Mucosa of rectum (tissue), 2 donors: Measurements from ENCODE around the gene INO80D.
A peak's percentile ranks its signal among the peaks of the same experiment; 100 is the strongest.
"Not testable (repeated sequence)": the region's sequence is repeated elsewhere in the genome, so short reads cannot be mapped to it uniquely, and the experiment has no call there.

ENCODE experiments used
- H3K27ac ChIP-seq, 2 donors: one replicate each; pipeline ENCODE4 v1.7.0; 2013; ENCODE audit warnings: inconsistent platforms in 2 of 2, low read depth in 2 of 2, low read length in 2 of 2
- H3K27me3 ChIP-seq, 2 donors: one replicate each; pipeline ENCODE4 v1.7.0; 2013; ENCODE audit warnings: low read length in 2 of 2; ENCODE audit not compliant: control insufficient read depth in 2 of 2, insufficient read depth in 2 of 2
- H3K36me3 ChIP-seq, 2 donors: one replicate each; pipeline ENCODE4 v1.7.0; 2013; ENCODE audit warnings: low read length in 2 of 2; ENCODE audit not compliant: control insufficient read depth in 2 of 2, insufficient read depth in 2 of 2
- H3K4me1 ChIP-seq, 2 donors: one replicate each; pipeline ENCODE4 v1.7.0; 2013; ENCODE audit warnings: low read length in 2 of 2, mild to moderate bottlenecking in 1 of 2; ENCODE audit not compliant: control insufficient read depth in 2 of 2, insufficient read depth in 2 of 2
- H3K4me3 ChIP-seq, 2 donors: one replicate each; pipeline ENCODE4 v1.7.0; 2013; ENCODE audit warnings: low read length in 2 of 2
- H3K9ac ChIP-seq, 2 donors: one replicate each; pipeline ENCODE4 v1.7.0; 2013; ENCODE audit warnings: low read length in 2 of 2, low read depth in 1 of 2, mild to moderate bottlenecking in 1 of 2
- H3K9me3 ChIP-seq, 2 donors: one replicate each; pipeline ENCODE4 v1.7.0; 2013; ENCODE audit warnings: low read length in 2 of 2; ENCODE audit not compliant: control insufficient read depth in 2 of 2
- donor health status: healthy.
- donor health status: Normal muscosa, but diverticular disease.

INO80D gene

GRCh38 chr2:206083602-206084438, 2.2 kb downstream of the INO80D start:
- Histone ChIP-seq H3K4me3 (peak overlapping the region; percentile 87 to 96), H3K9ac (peak overlapping the region; percentile 77 to 95), H3K27ac (peak overlapping the region; percentile 92 to 96), H3K27me3 (no peaks in the 10 kb centered on the region), H3K9me3 (no peaks in the 10 kb centered on the region), H3K36me3 (no peaks in the 10 kb centered on the region), H3K4me1 (peaks cover 13 to 14% of the 10 kb centered on the region in 2 donors)

GRCh38 chr2:206082298-206082843, 3.6 kb downstream of the INO80D start:
- Histone ChIP-seq H3K9me3 (no peaks in the 10 kb centered on the region), H3K4me3 (peak overlapping the region in 1 of 2 donors; percentile 14), H3K27ac (no peak overlapping the region), H3K27me3 (no peaks in the 10 kb centered on the region), H3K36me3 (no peaks in the 10 kb centered on the region), H3K9ac (no peak overlapping the region), H3K4me1 (peaks cover 13 to 14% of the 10 kb centered on the region in 2 donors)

DNA sequence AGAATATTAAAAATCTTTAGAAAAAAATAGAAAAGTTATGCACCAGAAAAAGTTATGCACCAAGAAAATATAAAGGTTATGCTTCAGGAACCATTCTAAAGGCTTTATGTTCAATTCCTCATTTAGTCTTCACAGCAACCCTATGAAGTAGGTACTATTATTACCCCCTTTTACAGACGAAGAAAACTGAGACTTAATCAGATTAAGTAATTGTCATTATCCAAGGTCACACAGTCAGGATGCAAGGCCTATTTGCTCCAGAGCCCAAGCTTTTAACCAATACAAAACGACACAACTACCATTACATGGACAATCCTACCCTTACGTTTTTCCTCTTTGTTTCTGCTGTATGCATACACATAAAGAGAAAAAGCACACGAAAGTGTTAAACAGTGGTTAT, 5.0 kb downstream of the INO80D start:
- no peaks in the 10 kb centered on the region for H3K27me3 ChIP-seq
- H3K27ac ChIP-seq, result no peak overlapping the region
- H3K9me3 ChIP-seq, result no peaks in the 10 kb centered on the region
- no peaks in the 10 kb centered on the region for H3K36me3 ChIP-seq
- H3K9ac ChIP-seq, result no peak overlapping the region
- peaks cover 9 to 11% of the 10 kb centered on the region in 2 donors for H3K4me1 ChIP-seq
- no peak overlapping the region for H3K4me3 ChIP-seq

- H3K9ac ChIP-seq, result no peak overlapping the region
- no peaks in the 10 kb centered on the region for H3K9me3 ChIP-seq
- H3K4me1 ChIP-seq, result peaks cover 9 to 11% of the 10 kb centered on the region in 2 donors
- no peaks in the 10 kb centered on the region for H3K36me3 ChIP-seq
- H3K27ac ChIP-seq, result no peak overlapping the region
- no peaks in the 10 kb centered on the region for H3K27me3 ChIP-seq
- H3K4me3 ChIP-seq, result no peak overlapping the region
Observed at GRCh38 chr2:206079699-206080465, 6.1 kb downstream of the INO80D start.

DNA sequence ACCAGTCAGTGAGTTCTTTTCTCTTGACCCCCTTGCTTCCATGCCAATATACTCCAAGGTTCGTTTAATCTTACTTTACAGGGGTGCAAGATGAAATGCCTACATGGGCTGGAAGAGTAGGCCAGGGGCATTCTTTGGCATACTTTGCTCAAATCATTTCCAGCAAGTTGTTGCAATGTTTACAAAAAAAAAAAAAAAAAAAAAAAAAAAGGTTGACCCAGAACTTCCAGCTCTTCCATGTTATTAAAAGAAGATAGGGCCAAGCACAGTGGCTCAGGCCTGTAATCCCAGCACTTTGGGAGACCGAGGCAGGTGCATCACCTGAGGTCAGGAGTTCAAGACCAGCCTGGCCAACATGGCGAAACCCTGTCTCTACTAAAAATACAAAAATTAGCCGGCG, 8.1 kb downstream of the INO80D start:
- not testable (repeated sequence) for H3K27me3 ChIP-seq, H3K36me3 ChIP-seq, H3K27ac ChIP-seq, H3K9me3 ChIP-seq, H3K9ac ChIP-seq, H3K4me3 ChIP-seq, H3K4me1 ChIP-seq

- Histone ChIP-seq H3K9ac (no peak overlapping the region), H3K27ac (no peak overlapping the region), H3K4me1 (peaks cover 0 to 6% of the 10 kb centered on the region in 2 donors), H3K36me3 (peaks cover 0 to 4% of the 10 kb centered on the region in 2 donors), H3K4me3 (no peak overlapping the region), H3K9me3 (no peaks in the 10 kb centered on the region), H3K27me3 (no peaks in the 10 kb centered on the region)
Observed at GRCh38 chr2:206075113-206075512, 10.9 kb downstream of the INO80D start.

GRCh38 chr2:206071807-206072206, 14.2 kb downstream of the INO80D start:
- H3K9ac ChIP-seq, result no peak overlapping the region
- H3K36me3 ChIP-seq, result peaks cover 0 to 4% of the 10 kb centered on the region in 2 donors
- H3K27ac ChIP-seq, result no peak overlapping the region
- H3K4me1 ChIP-seq, result no peaks in the 10 kb centered on the region
- H3K4me3 ChIP-seq, result no peak overlapping the region
- H3K9me3 ChIP-seq, result no peaks in the 10 kb centered on the region
- H3K27me3 ChIP-seq, result no peaks in the 10 kb centered on the region

GRCh38 chr2:206069417-206069816, 16.6 kb downstream of the INO80D start:
- Histone ChIP-seq H3K9ac (no peak overlapping the region), H3K27me3 (no peaks in the 10 kb centered on the region), H3K36me3 (peaks cover 0 to 4% of the 10 kb centered on the region in 2 donors), H3K27ac (no peak overlapping the region), H3K4me3 (no peak overlapping the region), H3K4me1 (no peaks in the 10 kb centered on the region), H3K9me3 (no peaks in the 10 kb centered on the region)

GRCh38 chr2:206068207-206068606, 17.8 kb downstream of the INO80D start:
- H3K4me3 ChIP-seq, result no peak overlapping the region
- no peak overlapping the region for H3K9ac ChIP-seq
- H3K9me3 ChIP-seq, result no peaks in the 10 kb centered on the region
- no peaks in the 10 kb centered on the region for H3K27me3 ChIP-seq
- H3K4me1 ChIP-seq, result no peaks in the 10 kb centered on the region
- peaks cover 0 to 3% of the 10 kb centered on the region in 2 donors for H3K36me3 ChIP-seq
- no peak overlapping the region for H3K27ac ChIP-seq

DNA sequence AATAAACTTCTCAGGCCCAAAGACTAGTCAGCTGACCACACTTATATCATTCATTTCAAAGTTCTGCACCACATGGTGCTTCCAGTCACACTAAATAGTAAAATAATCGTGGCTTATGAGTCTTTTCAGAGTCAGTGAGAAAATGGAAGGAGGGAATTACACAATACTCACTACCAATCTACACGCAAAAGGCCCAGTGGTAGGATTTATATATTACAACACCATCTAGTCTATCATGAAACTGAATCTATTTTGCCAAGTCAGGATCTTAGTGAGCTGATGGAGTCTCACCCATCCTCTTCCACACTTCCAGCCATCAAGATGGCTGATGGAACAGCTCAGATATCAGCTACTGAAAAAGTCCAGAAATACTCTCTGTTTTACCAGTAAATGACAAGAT, 21.9 kb downstream of the INO80D start:
- Histone ChIP-seq H3K4me3 (no peak overlapping the region), H3K36me3 (peaks cover 11 to 19% of the 10 kb centered on the region in 2 donors), H3K9me3 (no peaks in the 10 kb centered on the region), H3K27ac (no peak overlapping the region), H3K9ac (no peak overlapping the region), H3K4me1 (no peaks in the 10 kb centered on the region), H3K27me3 (no peaks in the 10 kb centered on the region)
